Lower leg skin (tissue), 3 donors: ENCODE results near the gene ZBTB1.

ENCODE experiments used
- CTCF ChIP-seq, 3 donors: fragments of 450-650 bp; IDR thresholded peaks; one replicate each; pipeline ENCODE4 v1.5.1; 2016; ENCODE audit warnings: antibody characterized with exemption in 3 of 3, mild to moderate bottlenecking in 3 of 3, moderate library complexity in 2 of 3
- POLR2A ChIP-seq, 2 donors: fragments of 450-650 bp; IDR thresholded peaks; one replicate each; pipeline ENCODE4 v1.6.1; 2016 to 2017; ENCODE audit warnings: antibody characterized with exemption in 2 of 2, mild to moderate bottlenecking in 1 of 2, moderate library complexity in 1 of 2

GRCh38 chr14:64518229-64518628, 13.7 kb downstream of the ZBTB1 start:
- TF ChIP-seq CTCF (IDR thresholded peaks at IDR 0.05) (no peak), POLR2A (IDR thresholded peaks at IDR 0.05) (no peak)
